Middle frontal gyrus (tissue), 1 donor: ENCODE measurements around the gene ZNF276.
"Not testable (repeated sequence)": the region's sequence is repeated elsewhere in the genome, so short reads cannot be mapped to it uniquely, and the experiment has no call there.

Experiments
- DNase-seq: peaks from one replicate; pipeline ENCODE4 v3.0.0-alpha.2; 2015; ENCODE audit warnings: low spot score; ENCODE audit errors: extremely low spot score

ZNF276 gene

DNA sequence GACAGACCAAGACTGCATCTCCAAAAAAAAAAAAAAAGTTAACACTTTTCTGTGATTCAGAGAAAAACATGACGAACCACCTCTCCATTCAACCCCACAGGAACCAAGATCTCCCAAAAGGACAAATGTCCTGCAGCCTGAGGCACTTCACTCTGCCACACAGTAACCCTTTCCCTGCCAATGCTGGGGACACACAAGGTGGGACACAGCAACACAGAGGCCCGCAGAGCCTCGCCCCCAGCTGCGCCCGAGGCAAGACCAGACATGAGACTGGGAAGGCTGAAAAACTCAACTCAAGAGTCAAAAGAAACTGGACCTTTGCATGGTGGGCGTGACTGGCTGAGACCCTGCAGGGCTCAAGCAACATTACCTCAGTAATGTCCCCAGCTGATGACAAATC, 61.2 kb downstream of the ZNF276 start:
- DNase-seq = no peak

DNA sequence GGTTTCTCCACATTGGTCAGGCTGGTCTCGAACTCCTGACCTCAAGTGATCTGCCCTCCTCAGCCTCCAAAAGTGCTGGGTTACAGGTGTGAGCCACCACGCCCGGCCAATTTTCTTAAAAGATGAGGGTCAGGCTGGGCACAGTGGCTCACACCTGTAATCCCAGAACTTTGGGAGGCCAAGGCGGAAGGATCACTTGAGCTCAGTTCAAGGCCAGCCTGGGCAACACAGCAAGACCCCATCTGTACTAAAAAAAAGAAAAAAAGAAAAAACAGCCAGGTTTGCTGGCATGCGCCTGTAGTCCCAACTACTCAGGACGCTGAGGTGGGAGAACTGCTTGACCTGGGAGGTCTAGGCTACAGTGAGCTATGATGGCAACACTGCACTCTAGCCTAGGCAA, 62.6 kb downstream of the ZNF276 start:
- DNase-seq = not testable (repeated sequence)

GRCh38 chr16:89784406-89784805, 63.1 kb downstream of the ZNF276 start:
- DNase-seq = no peak

DNA sequence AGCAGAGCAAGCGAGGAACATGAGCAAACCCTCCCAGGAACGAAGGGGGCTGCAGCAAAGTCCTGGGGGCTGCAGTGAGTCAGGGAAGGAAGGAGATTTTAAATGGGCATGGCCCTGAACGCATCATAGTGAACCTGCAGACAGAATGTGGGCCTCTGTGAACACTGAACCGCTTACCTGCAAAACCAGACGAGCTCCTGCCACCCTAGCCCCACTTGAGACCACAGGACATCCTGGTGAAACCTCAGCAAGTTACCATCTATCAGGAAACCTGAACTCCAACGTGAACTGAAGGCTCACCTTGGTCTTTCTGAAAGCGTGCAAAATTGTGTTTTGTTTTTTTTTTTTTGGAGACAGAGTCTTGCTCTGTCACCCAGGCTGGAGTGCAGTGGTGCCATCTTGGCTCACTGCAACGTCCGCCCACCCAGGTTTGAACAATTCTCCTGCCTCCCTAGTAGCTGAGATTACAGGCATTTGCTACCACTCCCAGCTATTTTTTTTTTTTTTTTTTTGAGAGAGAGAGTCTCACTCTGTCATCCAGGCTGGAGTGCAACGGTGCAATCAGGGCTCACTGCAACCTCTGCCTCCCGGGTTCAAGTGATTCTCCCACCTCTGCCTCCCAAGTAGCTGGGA, 64.3 kb downstream of the ZNF276 start:
- no peak for DNase-seq

DNA sequence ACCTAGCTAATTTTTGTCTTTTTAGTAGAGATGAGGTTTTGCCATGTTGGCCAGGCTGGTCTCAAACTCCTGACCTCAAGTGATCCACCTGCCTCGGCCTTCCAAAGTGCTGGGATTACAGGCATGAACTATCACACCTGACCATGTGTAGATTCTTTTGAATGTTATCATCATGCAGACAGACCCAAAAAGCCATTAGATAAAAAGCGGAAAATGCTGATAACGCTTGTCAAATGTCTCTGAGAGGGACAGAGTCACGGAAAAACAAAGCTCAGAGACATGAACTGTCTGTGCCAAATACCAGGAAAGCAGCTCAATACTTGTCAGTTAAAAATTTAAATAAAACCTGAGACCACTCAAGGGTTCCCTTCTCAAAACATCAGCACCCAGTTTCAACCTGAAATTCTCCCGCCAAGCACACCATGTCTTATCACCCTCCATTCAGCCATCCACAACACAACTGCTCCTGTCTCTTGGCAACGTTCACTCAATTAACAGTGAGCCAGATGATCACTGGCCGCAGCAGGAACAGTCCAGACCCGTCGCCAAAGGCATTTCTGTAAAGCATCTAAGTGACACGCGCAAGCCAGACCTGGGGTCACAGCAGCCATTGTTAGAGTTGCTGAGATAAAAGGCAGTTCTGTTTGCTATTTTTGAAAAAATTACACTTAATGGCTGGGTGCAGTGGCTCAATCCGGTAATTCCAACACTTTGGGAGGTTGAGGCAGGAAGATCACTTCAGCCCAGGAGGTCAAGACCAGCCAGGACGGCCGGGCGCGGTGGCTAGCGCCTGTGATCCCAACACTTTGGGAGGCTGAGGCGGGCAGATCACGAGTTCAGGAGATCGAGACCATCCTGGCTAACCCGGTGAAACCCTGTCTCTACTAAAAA, 65.4 kb downstream of the ZNF276 start:
- DNase-seq = no peak

- DNase-seq = no peak
These were observed 66.0 kb downstream of the ZNF276 start for GRCh38 chr16:89787365-89787805.
